H9 (cell line): Measurements from ENCODE around the gene NCKAP5. TPM values are rescaled to one million over a fixed set of nuclear protein-coding genes. Genes with fewer than 3 reads are reported as not detected.

Source experiments
- DNase-seq: peaks from one replicate; pipeline ENCODE4 v3.0.0-alpha.2; 2017
- H2AFZ ChIP-seq: one replicate; pipeline ENCODE4 v1.6.1; 2013; ENCODE audit warnings: mild to moderate bottlenecking, low read length, control low read depth, moderate library complexity
- H2AK5ac ChIP-seq: 2 replicates; pipeline ENCODE4 v1.6.1; 2013; ENCODE audit warnings: low read length, control low read depth, mixed read lengths; ENCODE audit not compliant: insufficient read length
- H2BK120ac ChIP-seq: one replicate; pipeline ENCODE4 v1.6.1; 2013; ENCODE audit warnings: low read depth, mild to moderate bottlenecking, low read length, control low read depth, inconsistent platforms; ENCODE audit not compliant: poor library complexity, severe bottlenecking
- H2BK12ac ChIP-seq: 2 replicates; pipeline ENCODE4 v1.6.1; 2013; ENCODE audit warnings: low read length, control low read depth, mixed read lengths, low read depth; ENCODE audit not compliant: insufficient read length
- H2BK15ac ChIP-seq: 2 replicates; pipeline ENCODE4 v1.6.1; 2013; ENCODE audit warnings: low read depth, low read length, control low read depth
- H2BK20ac ChIP-seq: one replicate; pipeline ENCODE4 v1.6.1; 2013; ENCODE audit warnings: low read depth, mild to moderate bottlenecking, low read length, control low read depth, inconsistent platforms; ENCODE audit not compliant: poor library complexity, severe bottlenecking
- H2BK5ac ChIP-seq: 2 replicates; pipeline ENCODE4 v1.6.1; 2013; ENCODE audit warnings: low read length, control low read depth, mixed read lengths; ENCODE audit not compliant: insufficient read length
- H3K14ac ChIP-seq: 2 replicates; pipeline ENCODE4 v1.6.1; 2013; ENCODE audit warnings: low read length, control low read depth; ENCODE audit not compliant: insufficient read depth
- H3K18ac ChIP-seq: 2 replicates; pipeline ENCODE4 v1.6.1; 2013; ENCODE audit warnings: low read depth, mild to moderate bottlenecking, mixed read lengths, low read length, control low read depth; ENCODE audit not compliant: insufficient read length
- H3K23ac ChIP-seq: 2 replicates; pipeline ENCODE4 v1.6.1; 2013; ENCODE audit warnings: low read length, control low read depth, mixed read lengths, low read depth; ENCODE audit not compliant: insufficient read length
- H3K23me2 ChIP-seq: 2 replicates; pipeline ENCODE4 v1.6.1; 2013; ENCODE audit warnings: low read depth, mild to moderate bottlenecking, mixed read lengths, low read length, control low read depth; ENCODE audit not compliant: insufficient read length, poor library complexity, severe bottlenecking
- H3K27ac ChIP-seq: 2 replicates; pipeline ENCODE4 v1.5.1; 2013; ENCODE audit warnings: low read length, control low read depth, mixed read lengths, low read depth; ENCODE audit not compliant: insufficient read length
- H3K27me3 ChIP-seq: 2 replicates; pipeline ENCODE4 v1.6.1; 2013; ENCODE audit warnings: low read length, control low read depth, inconsistent platforms; ENCODE audit not compliant: insufficient read depth
- H3K4ac ChIP-seq: 2 replicates; pipeline ENCODE4 v1.6.1; 2013; ENCODE audit warnings: low read depth, mild to moderate bottlenecking, control low read depth, inconsistent platforms, low read length, moderate library complexity
- H3K4me1 ChIP-seq: 2 replicates; pipeline ENCODE4 v1.6.1; 2013; ENCODE audit warnings: low read length, control low read depth, inconsistent platforms; ENCODE audit not compliant: insufficient read depth
- H3K4me2 ChIP-seq: 2 replicates; pipeline ENCODE4 v1.6.1; 2013; ENCODE audit warnings: low read length, control low read depth, mixed read lengths; ENCODE audit not compliant: insufficient read length, insufficient read depth
- H3K56ac ChIP-seq: 2 replicates; pipeline ENCODE4 v1.6.1; 2013; ENCODE audit warnings: low read depth, mild to moderate bottlenecking, mixed read lengths, low read length, control low read depth; ENCODE audit not compliant: insufficient read length
- H3K79me1 ChIP-seq: 2 replicates; pipeline ENCODE4 v1.6.1; 2013; ENCODE audit warnings: low read depth, mild to moderate bottlenecking, moderate library complexity, low read length, control low read depth, inconsistent platforms; ENCODE audit not compliant: insufficient read depth, poor library complexity, severe bottlenecking
- H3K79me2 ChIP-seq: 2 replicates; pipeline ENCODE4 v1.6.1; 2013; ENCODE audit warnings: low read length, control low read depth, inconsistent platforms; ENCODE audit not compliant: insufficient read depth
- H3K9ac ChIP-seq: 2 replicates; pipeline ENCODE4 v1.6.1; 2013; ENCODE audit warnings: low read length, control low read depth, mixed read lengths; ENCODE audit not compliant: insufficient read length; ENCODE audit errors: extremely low read depth
- H3K9me3 ChIP-seq: one replicate; pipeline ENCODE4 v1.6.1; 2013; ENCODE audit warnings: low read depth, low read length, inconsistent platforms; ENCODE audit not compliant: control insufficient read depth
- H3T11ph ChIP-seq: one replicate; pipeline ENCODE4 v1.6.1; 2013; ENCODE audit warnings: mild to moderate bottlenecking, low read length, control low read depth, inconsistent platforms
- H4K20me1 ChIP-seq: one replicate; pipeline ENCODE4 v1.6.1; 2013; ENCODE audit not compliant: control insufficient read depth, insufficient read length, insufficient read depth
- H4K5ac ChIP-seq: 2 replicates; pipeline ENCODE4 v1.6.1; 2013; ENCODE audit warnings: low read depth, mild to moderate bottlenecking, mixed read lengths, low read length, control low read depth; ENCODE audit not compliant: insufficient read length
- H4K8ac ChIP-seq: replicated peaks from 2 replicates; pipeline ENCODE4 v1.6.1; 2013; ENCODE audit warnings: low read length, control low read depth, mixed read lengths, low read depth; ENCODE audit not compliant: insufficient read length
- H4K91ac ChIP-seq: 2 replicates; pipeline ENCODE4 v1.6.1; 2013; ENCODE audit warnings: low read depth, mild to moderate bottlenecking, moderate library complexity, mixed read lengths, low read length, control low read depth; ENCODE audit not compliant: insufficient read length
- H3K27ac Mint-ChIP-seq, 3 experiments: 2 replicates in 2 of 3; 3 replicates in 1 of 3; pipeline ENCODE4 v1.8.0; 2020 to 2021; ENCODE audit warnings: mixed read lengths in 3 of 3, mild to moderate bottlenecking in 1 of 3, moderate library complexity in 1 of 3
- H3K27me3 Mint-ChIP-seq: 2 replicates; pipeline ENCODE4 v1.8.0; 2021; ENCODE audit warnings: low read depth, mild to moderate bottlenecking, moderate library complexity, mixed read lengths
- H3K36me3 Mint-ChIP-seq, 3 experiments: 2 replicates in 2 of 3; 3 replicates in 1 of 3; pipeline ENCODE4 v1.8.0; 2020 to 2021; ENCODE audit warnings: low read depth in 3 of 3, mixed read lengths in 3 of 3; ENCODE audit not compliant: insufficient read depth in 1 of 3
- H3K4me1 Mint-ChIP-seq, 2 experiments: 2 replicates each; pipeline ENCODE4 v1.8.0; 2020; ENCODE audit warnings: mixed read lengths in 2 of 2
- H3K4me3 Mint-ChIP-seq, 2 experiments: 2 replicates in 1 of 2; 3 replicates in 1 of 2; pipeline ENCODE4 v1.8.0; 2020 to 2021; ENCODE audit warnings: mild to moderate bottlenecking in 2 of 2, mixed read lengths in 2 of 2, moderate library complexity in 1 of 2
- H3K9me3 Mint-ChIP-seq, 2 experiments: 2 replicates in 1 of 2; 3 replicates in 1 of 2; pipeline ENCODE4 v1.8.0; 2020; ENCODE audit warnings: mild to moderate bottlenecking in 2 of 2, mixed read lengths in 2 of 2, moderate library complexity in 1 of 2
- WGBS: extraction: QIAGEN DNeasy Blood & Tissue Kit; methylation state at CpG from one replicate; pipeline ENCODE4 v1.1.7; 2013; ENCODE audit warnings: missing lambda C conversion rate, low lambda C conversion rate, mixed read lengths; ENCODE audit not compliant: insufficient read length; ENCODE audit errors: extremely low coverage; 5-methylcytosine and 5-hydroxymethylcytosine counted together
- total RNA-seq: library from RNA; stranded (reverse); gene quantifications from 2 replicates; pipeline ENCODE4 v1.2.1, GENCODE V29; 2021
- TF ChIP-seq, protein P1 (sequence below): fragments of 200-600 bp; sonication (generic); conservative IDR thresholded peaks from 3 replicates; pipeline ENCODE4 v1.8.0; 2021; ENCODE audit warnings: antibody characterized with exemption, mild to moderate bottlenecking

NCKAP5 gene
- total RNA-seq, 1 experiment from 2014 or later = 0.26 TPM

GRCh38 chr2:133004623-133005022 is 563.6 kb downstream of the NCKAP5 start:
- peaks cover 17 to 22% of the 10 kb centered on the region in 2 experiments for H3K9me3 Mint-ChIP-seq
- Histone ChIP-seq H2BK5ac (no peak overlapping the region), H4K5ac (no peak overlapping the region), H3K79me1 (no peaks in the 10 kb centered on the region), H3K9me3 (peaks cover 6% of the 10 kb centered on the region), H3K23me2 (no peaks in the 10 kb centered on the region), H4K20me1 (no peaks in the 10 kb centered on the region), H3K14ac (no peak overlapping the region), H3K27ac (no peak overlapping the region), H2AK5ac (no peak overlapping the region), H3K4ac (no peak overlapping the region), H2BK120ac (no peak overlapping the region), H2BK12ac (no peak overlapping the region), H3K18ac (no peak overlapping the region), H3K4me2 (no peak overlapping the region), H3K23ac (no peak overlapping the region), H3K27me3 (no peaks in the 10 kb centered on the region), H2BK20ac (no peak overlapping the region), H3K56ac (no peak overlapping the region), H4K8ac (no peak overlapping the region), H2AFZ (no peak overlapping the region), H4K91ac (no peak overlapping the region), H3T11ph (no peak overlapping the region), H3K9ac (no peak overlapping the region), H3K4me1 (no peaks in the 10 kb centered on the region), H2BK15ac (no peak overlapping the region), H3K79me2 (no peaks in the 10 kb centered on the region)
- H3K27me3 Mint-ChIP-seq = no peaks in the 10 kb centered on the region; the same call in 1 of the 2 replicates
- H3K4me3 Mint-ChIP-seq = no peak overlapping the region
- no peak overlapping the region for H3K27ac Mint-ChIP-seq
- H3K36me3 Mint-ChIP-seq = peaks cover 8 to 17% (median 12%) of the 10 kb centered on the region in 3 experiments
- WGBS = no CpG with 5 or more reads among the region's 5 CpGs
- TF ChIP-seq, protein P1, sequence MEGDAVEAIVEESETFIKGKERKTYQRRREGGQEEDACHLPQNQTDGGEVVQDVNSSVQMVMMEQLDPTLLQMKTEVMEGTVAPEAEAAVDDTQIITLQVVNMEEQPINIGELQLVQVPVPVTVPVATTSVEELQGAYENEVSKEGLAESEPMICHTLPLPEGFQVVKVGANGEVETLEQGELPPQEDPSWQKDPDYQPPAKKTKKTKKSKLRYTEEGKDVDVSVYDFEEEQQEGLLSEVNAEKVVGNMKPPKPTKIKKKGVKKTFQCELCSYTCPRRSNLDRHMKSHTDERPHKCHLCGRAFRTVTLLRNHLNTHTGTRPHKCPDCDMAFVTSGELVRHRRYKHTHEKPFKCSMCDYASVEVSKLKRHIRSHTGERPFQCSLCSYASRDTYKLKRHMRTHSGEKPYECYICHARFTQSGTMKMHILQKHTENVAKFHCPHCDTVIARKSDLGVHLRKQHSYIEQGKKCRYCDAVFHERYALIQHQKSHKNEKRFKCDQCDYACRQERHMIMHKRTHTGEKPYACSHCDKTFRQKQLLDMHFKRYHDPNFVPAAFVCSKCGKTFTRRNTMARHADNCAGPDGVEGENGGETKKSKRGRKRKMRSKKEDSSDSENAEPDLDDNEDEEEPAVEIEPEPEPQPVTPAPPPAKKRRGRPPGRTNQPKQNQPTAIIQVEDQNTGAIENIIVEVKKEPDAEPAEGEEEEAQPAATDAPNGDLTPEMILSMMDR = no peak
- no peak for DNase-seq
- no peaks in the 10 kb centered on the region for H3K4me1 Mint-ChIP-seq
